IPS-NIHi11 (cell line): ENCODE measurements around the gene KYNU.
"Not testable (repeated sequence)": the region's sequence is repeated elsewhere in the genome, so short reads cannot be mapped to it uniquely, and the experiment has no call there.

ENCODE experiments used
- DNase-seq: peaks from one replicate; pipeline ENCODE4 v3.0.0; 2012; ENCODE audit warnings: mixed read lengths, low spot score

Gene KYNU

GRCh38 chr2:142915502-142915901 lies 38.0 kb downstream of the KYNU start:
- no peak for DNase-seq

DNA sequence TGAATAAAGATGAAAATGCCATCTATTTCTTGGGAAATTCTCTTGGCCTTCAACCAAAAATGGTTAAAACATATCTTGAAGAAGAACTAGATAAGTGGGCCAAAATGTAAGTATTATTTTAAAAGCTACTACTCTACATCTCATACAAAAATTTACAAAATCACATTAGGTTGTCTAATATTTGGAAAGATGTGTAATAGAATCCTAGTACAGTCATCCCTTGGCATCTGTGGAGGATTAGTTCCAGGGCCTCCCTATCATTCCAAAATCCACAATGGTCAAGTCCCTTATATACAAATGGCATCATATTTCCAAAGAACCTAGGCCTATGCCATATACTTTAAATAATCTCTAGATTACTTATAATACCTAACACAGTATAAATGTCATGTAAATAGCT lies 41.2 kb downstream of the KYNU start:
- no peak for DNase-seq

- no peak for DNase-seq
Measured at GRCh38 chr2:142920571-142920970, 43.1 kb downstream of the KYNU start.

DNA sequence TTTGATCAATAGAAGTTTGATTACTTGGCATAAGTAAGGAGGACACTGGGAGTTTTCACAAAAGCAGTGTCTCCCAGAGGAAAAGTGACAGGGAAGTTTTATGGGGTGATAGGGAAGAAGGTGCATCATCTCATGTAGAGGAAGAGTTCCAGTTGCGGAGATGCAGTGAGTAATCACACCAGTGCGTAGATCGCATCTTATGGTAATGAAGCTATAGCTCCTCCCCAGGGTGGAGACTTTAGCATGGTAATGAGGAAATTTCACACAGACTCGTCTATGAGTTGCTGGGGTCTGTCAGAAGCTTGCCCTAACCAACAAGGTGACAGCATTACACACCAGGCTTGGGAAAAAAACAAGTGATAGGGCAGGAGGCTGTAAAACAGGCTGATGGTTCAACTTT lies 49.0 kb downstream of the KYNU start:
- DNase-seq = no peak

GRCh38 chr2:142930835-142931398 lies 53.5 kb downstream of the KYNU start:
- no peak for DNase-seq

DNA sequence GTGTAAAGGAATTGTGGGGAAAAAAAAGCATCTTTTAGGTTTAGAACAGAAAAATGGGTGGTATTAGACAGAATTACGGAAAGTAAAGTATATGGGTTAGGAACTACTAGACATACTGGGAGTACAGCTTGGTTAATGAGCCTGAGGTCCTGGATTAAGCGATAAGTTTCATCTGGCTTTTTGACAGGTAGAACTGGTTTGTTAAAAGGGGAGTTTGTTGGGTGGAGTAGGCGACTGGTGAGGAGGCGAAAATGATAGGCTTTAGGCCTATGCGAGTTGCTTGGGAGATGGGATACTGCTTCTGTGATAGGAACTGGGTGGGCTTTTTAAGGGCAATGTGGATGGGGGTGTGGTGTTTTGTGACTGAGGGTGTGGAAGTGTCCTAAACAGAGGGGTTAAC lies 56.5 kb downstream of the KYNU start:
- DNase-seq = no peak

- no peak for DNase-seq
Measured at GRCh38 chr2:142935563-142936089, 58.2 kb downstream of the KYNU start.

DNA sequence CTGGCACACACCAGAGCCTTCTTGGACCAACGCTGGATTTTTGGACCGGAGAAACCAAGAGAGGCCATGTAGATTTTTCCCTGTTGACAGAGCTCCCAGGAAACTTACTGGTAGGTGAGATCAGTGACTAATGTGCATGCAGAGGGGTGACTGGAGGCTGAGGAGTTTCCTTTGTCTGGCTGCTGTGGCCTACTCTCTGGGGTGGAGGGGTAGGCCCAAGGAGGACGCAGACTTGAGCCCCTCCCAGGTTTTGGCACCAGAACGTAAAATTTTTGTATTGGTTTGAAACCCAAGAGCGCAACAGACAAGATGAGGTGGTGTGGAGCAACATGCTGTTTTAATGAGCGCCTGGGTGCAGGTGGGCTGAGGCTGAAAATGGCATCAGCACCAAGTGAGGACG lies 59.2 kb downstream of the KYNU start:
- DNase-seq = no peak

DNA sequence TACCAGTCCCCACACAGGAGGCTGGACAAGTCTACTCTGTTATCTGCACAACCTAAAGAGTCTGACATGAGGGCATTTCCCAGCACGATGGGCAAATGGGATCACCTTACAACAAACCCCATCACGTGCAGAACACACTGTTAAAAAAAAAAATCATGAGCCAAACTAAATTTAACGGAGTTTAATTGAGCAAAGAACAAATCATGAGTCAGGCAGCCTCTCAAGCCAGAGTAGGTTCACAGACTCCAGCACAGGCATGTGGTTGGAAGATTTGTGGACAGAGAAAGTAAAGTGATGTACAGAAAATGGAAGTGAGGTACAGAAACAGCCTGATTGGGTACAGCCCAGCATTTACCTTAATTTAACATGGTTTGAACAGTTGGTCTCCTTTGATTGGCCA lies 59.9 kb downstream of the KYNU start:
- no peak for DNase-seq

- DNase-seq = no peak
Measured at GRCh38 chr2:142938240-142938639, 60.8 kb downstream of the KYNU start.

DNA sequence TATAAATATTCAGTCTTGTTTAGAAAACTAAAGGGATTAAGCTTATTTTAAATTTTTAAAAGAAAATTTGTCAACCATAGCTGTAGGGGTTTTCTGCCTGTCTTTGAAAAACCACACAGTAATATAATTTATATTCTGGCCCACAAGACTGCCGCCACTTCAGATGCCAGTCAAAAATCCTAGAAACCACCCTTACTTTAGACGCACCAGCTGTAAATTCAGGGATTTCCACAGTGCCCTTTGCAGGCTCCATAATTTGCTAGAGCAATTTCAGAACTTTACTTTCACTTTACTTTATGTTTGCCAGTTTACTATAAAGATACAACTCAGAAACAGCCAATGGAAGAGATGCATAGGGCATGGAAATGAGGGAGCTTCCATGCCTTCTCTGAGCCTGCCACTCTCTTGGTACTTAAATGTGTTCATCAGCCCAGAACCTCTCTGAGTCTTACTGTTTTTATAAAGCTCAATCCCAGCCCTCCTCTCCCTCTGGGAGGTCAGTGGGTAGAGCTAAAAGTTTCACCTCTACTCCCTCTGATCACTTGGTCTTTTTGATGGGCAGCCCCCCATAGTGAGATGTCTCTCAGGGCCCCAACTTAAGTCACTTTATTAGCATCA lies 63.3 kb downstream of the KYNU start:
- no peak for DNase-seq

DNA sequence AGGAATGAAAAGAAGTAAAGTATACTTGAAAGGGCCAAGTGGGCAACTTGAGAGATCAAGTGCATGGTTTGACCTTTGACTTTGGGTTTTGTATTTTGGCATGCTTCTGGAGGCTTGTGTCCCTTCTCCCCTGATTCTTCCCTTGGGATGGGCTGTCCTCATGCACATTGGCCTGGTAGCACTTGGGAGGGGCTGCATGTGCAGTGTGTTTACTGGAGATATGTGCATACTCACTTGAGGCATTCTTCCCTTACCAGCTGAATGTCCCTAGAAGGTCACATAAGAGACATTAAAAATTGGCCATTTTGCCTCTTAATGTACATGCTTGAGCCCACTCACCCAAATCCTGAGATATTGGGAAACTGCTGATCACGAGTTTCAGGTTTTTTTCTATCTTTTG lies 65.2 kb downstream of the KYNU start:
- no peak for DNase-seq

DNA sequence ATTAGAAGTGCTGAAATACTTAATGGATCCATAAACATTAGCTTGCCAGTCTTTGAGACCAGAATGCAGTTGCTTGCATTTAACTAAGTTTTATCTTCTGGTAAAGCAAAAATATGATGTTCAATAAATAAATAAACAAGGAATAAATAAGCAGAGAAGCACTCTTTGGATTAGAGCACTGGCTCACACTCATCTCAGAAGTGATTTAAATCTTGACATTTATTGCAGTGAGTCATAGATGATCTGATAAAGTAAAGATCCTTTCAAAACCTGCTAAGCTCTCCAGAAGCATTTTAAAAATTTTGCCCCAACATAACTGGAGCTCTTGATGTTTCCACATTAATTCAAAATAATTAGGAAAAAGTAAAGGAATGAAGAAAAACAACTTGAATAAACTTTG lies 66.8 kb downstream of the KYNU start:
- no peak for DNase-seq

- DNase-seq = no peak
Measured at GRCh38 chr2:142944721-142945120, 67.3 kb downstream of the KYNU start.

GRCh38 chr2:142946941-142947340 lies 69.5 kb downstream of the KYNU start:
- DNase-seq = no peak

DNA sequence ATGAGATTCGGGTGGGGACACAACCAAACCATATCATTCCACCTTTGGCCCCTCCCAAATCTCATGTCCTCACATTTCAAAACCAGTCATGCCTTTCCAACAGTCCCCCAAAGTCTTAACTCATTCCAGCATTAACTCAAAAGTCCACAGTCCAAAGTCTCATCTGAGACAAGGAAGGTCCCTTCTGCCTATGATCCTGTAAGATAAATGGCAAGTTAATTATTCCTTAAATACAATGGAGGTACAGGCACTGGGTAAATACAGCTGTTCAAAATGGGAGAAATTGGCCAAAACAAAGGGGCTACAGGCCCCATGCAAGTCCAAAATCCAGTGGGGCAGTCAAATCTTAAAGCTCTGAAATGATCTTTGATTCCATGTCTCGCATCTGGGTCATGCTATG lies 71.3 kb downstream of the KYNU start:
- not testable (repeated sequence) for DNase-seq

DNA sequence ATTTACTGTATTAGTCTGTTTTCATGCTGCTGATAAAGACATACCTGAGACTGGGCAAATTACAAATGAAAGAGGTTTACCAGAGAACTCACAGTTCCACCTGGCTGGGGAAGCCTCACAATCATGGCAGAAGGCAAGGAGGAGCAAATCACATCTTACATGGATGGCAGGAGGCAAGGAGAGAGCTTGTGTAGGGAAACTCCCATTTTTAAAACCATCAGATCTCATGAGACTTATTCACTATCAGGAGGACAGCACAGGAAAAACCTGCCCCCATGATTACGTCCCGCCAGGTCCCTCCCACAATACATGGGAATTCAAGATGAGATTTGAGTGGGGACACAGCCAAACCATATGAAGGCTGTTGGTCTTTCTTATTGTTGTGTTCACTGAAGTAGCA lies 72.9 kb downstream of the KYNU start:
- DNase-seq = not testable (repeated sequence)

- DNase-seq = no peak
Measured at GRCh38 chr2:142951190-142952007, 73.9 kb downstream of the KYNU start.

GRCh38 chr2:142952018-142952417 lies 74.6 kb downstream of the KYNU start:
- no peak for DNase-seq

DNA sequence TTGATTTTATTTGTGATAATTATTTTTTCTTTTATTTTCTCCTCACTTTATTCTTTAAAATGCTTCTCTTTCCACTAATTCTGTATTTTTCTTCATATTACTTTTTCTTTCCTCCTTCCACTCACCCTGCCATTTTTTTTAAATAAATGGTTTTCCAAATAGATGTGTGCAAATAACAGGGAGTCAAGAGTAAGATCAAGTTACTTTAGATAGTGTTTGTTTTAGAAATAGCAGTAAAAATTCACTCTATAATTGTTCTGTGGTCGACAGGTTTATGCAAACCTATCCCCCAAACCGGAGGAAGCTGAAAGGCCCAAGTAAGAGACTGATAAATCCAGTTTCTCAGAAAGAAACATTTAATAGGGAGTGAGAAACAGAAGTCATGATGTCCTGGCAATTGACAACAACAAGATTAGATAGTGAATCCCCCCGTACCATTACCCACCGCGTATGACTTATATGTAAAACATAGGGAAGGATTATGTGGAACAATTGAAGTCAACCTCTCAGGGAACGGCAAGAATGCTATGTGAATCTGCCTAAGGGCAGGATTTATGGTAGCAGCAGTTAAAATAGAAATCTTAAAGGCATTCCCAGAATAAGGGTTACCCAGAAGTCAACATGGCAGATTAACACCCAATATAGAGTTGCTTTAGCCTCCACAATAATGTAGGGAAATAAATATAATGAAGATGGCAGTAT lies 75.5 kb downstream of the KYNU start:
- DNase-seq = no peak

DNA sequence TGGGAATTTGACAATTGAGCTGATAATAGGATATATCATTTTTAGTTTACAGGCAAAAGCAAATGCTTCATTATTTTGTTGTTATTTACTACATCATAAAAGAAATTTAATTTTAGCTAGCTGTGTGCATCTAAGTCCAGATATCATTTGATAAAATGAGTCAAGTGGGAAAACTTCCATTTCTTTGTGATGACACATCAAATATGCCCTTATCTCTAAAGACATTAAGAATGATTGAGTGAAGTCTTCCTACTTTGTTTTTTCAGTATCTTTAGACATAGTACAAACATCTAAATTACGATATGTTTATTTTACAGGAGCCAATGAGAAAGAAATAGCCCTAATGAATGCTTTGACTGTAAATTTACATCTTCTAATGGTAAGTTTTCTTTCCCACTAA lies 77.0 kb downstream of the KYNU start:
- no peak for DNase-seq

DNA sequence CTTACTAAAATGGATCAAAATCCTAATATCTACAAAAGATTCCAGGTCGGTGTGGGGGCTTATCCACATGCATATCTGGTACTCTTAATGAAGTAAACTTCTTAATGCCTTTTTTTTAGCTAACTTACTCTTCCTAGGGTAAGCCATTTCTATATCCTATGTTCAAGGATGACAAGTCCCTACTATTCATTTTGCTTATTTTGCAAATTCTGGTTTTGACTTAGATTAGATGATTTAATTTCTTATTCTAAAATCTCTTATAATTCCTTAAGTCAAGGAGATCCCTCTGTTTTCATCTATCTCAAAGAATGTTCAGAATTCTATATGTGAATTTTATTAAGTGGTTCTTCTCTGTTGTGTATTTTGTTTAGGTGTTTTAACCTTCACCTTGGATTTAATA lies 79.7 kb downstream of the KYNU start:
- no peak for DNase-seq

DNA sequence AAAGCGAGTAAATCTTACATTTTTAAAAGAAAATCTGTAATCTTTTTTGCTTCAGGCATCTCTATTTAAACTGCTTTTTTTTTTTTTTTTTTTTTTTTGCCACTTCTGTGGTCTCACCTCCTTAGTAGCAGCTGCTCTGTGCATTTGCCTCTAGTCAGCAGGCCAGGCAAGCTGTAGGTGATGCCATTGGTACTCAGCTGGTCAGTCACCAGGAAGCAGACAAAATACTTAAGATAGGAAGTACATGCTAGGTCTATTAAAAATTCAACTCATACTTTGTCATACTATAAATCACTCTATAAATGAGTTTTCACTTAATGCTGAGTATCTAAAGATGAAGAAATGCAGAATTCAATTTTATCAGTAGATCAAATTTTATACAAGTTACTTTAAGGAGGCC lies 83.7 kb downstream of the KYNU start:
- no peak for DNase-seq
